Ascending aorta (tissue), 2 donors: ENCODE data around the gene ZBP1. TPM values are rescaled to one million over a fixed set of nuclear protein-coding genes. Genes with fewer than 3 reads are reported as not detected.
A peak's percentile ranks its signal among the peaks of the same experiment; 100 is the strongest.

ENCODE experiments used
- DNase-seq, 2 donors: peaks; one replicate each; pipeline ENCODE4 v3.0.0-alpha.2; 2019; ENCODE audit warnings: low spot score in 2 of 2
- H3K27ac ChIP-seq, 2 donors: fragments of 200-600 bp; sonication (generic); one replicate each; pipeline ENCODE4 v1.5.1; 2016 to 2017; ENCODE audit warnings: mild to moderate bottlenecking in 1 of 2
- H3K27me3 ChIP-seq: fragments of 200-600 bp; sonication (generic); one replicate; pipeline ENCODE4 v1.5.1; 2017
- H3K36me3 ChIP-seq, 2 donors: fragments of 200-600 bp; sonication (generic); one replicate each; pipeline ENCODE4 v1.5.1; 2016
- H3K4me1 ChIP-seq, 2 donors: fragments of 200-600 bp; sonication (generic); one replicate each; pipeline ENCODE4 v1.5.1; 2016 to 2017; ENCODE audit warnings: mild to moderate bottlenecking in 1 of 2
- H3K4me3 ChIP-seq, 2 donors: fragments of 200-600 bp; sonication (generic); one replicate each; pipeline ENCODE4 v1.5.1; 2016 to 2017; ENCODE audit warnings: mild to moderate bottlenecking in 1 of 2
- H3K9me3 ChIP-seq, 2 donors: fragments of 200-600 bp; sonication (generic); one replicate each; pipeline ENCODE4 v1.5.1; 2016
- intact Hi-C: fragments of 100-400 bp; cut with DNase I; formaldehyde crosslinking; loops from one replicate; pipeline ENCODE4 v1.15.1; 2023
- total RNA-seq: library from RNA; depleted of rRNA; stranded (reverse); fragments of >200 nt; gene quantifications from one replicate; pipeline ENCODE4 v1.1.0, GENCODE V29; 2016
- TF ChIP-seq, protein P1 (sequence below), 3 experiments: fragments of 200-600 bp in 2 of 3; fragments of 450-650 bp in 1 of 3; sonication (generic) in 2 of 3; IDR thresholded peaks; one replicate each; pipeline ENCODE4 v1.5.1; 2016 to 2019; ENCODE audit warnings: antibody characterized with exemption in 3 of 3, mild to moderate bottlenecking in 1 of 3, moderate library complexity in 1 of 3

Gene ZBP1, protein sequence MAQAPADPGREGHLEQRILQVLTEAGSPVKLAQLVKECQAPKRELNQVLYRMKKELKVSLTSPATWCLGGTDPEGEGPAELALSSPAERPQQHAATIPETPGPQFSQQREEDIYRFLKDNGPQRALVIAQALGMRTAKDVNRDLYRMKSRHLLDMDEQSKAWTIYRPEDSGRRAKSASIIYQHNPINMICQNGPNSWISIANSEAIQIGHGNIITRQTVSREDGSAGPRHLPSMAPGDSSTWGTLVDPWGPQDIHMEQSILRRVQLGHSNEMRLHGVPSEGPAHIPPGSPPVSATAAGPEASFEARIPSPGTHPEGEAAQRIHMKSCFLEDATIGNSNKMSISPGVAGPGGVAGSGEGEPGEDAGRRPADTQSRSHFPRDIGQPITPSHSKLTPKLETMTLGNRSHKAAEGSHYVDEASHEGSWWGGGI
- not detected for total RNA-seq

DNA sequence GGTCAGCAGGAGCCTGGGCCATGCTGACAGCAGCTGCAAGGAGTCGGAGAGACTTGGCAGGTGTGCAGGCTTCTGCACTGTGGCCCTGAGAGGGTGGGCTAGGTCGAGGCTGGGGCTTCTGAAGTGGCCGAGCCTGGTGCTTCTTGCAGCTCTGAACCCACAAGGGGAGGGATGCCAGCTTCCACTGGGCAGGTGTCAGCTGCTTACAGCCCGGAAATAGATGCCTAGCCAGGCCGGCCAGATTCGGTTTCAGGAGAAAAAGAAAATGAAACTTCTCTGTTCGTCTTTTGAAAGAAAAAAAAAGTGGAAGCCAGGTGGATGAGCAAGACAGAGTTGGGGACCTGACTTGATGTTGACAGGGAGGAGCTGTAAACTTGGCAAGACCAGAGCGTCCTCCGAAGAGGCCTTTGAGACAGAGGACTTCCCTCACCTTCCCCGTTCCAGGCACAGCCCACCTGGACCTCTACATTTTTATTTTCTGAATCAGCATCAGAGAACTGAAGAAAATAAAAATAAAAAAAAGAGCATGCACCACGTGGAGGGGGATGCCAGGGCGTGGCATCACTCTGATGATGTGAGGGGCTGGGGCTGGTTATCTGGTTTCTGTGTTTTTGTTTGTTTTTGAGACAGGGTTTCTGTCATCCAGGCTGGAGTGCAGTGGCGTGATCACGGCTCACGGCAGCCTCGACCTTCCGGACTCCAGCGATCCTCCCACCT lies at the start of gene ZBP1:
TSS of gene ZBP1 (minus strand) at position 153 of the 717 bp plus-strand sequence. CDS start at position 22, 131 bp downstream.
- TF ChIP-seq, protein P1, sequence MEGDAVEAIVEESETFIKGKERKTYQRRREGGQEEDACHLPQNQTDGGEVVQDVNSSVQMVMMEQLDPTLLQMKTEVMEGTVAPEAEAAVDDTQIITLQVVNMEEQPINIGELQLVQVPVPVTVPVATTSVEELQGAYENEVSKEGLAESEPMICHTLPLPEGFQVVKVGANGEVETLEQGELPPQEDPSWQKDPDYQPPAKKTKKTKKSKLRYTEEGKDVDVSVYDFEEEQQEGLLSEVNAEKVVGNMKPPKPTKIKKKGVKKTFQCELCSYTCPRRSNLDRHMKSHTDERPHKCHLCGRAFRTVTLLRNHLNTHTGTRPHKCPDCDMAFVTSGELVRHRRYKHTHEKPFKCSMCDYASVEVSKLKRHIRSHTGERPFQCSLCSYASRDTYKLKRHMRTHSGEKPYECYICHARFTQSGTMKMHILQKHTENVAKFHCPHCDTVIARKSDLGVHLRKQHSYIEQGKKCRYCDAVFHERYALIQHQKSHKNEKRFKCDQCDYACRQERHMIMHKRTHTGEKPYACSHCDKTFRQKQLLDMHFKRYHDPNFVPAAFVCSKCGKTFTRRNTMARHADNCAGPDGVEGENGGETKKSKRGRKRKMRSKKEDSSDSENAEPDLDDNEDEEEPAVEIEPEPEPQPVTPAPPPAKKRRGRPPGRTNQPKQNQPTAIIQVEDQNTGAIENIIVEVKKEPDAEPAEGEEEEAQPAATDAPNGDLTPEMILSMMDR (IDR thresholded peaks at IDR 0.05): no peak
- Histone ChIP-seq H3K27me3 (no peaks in the 10 kb centered on the region), H3K27ac (no peak within 1 kb of the TSS), H3K9me3 (peaks cover 0 to 5% of the 10 kb centered on the region in 2 donors), H3K4me1 (no peaks in the 10 kb centered on the region), H3K36me3 (no peaks in the 10 kb centered on the region), H3K4me3 (no peak within 1 kb of the TSS)
- peak in 1 of 2 donors; percentile 62 for DNase-seq
- intact Hi-C loops: no loop called here

DNA sequence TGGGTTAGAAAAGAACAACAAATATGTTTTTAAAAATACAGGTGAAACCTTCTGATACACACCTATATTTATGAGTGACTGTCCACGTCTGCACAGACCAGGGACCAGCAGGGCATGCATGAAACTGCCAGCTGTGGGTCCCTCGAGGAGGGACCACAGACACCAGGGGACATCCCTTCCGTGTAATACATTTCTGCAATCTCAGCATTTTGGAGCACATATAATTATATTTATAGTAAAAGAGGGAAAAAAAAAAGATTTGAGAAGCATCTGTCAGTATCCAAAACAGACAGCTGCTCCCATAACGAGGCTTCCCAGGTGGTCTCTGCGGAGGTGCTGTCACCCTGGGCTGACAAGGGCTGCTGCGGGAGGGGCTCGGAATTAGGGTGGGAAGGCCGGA lies 49.4 kb upstream of the ZBP1 start:
- TF ChIP-seq, protein P1 (IDR thresholded peaks at IDR 0.05): no peak
- no peaks in the 10 kb centered on the region for H3K9me3 ChIP-seq
- H3K4me1 ChIP-seq: peaks cover 13 to 74% of the 10 kb centered on the region in 2 donors
- no peaks in the 10 kb centered on the region for H3K27me3 ChIP-seq
- H3K4me3 ChIP-seq: no peak overlapping the region
- DNase-seq: no peak
- intact Hi-C loops: loop anchor here (2.0 to 10.0 kb wide), 2 partner anchors 13 to 295 kb away; no protein-coding TSS in a partner anchor
- no peak overlapping the region for H3K27ac ChIP-seq
- H3K36me3 ChIP-seq: no peaks in the 10 kb centered on the region

DNA sequence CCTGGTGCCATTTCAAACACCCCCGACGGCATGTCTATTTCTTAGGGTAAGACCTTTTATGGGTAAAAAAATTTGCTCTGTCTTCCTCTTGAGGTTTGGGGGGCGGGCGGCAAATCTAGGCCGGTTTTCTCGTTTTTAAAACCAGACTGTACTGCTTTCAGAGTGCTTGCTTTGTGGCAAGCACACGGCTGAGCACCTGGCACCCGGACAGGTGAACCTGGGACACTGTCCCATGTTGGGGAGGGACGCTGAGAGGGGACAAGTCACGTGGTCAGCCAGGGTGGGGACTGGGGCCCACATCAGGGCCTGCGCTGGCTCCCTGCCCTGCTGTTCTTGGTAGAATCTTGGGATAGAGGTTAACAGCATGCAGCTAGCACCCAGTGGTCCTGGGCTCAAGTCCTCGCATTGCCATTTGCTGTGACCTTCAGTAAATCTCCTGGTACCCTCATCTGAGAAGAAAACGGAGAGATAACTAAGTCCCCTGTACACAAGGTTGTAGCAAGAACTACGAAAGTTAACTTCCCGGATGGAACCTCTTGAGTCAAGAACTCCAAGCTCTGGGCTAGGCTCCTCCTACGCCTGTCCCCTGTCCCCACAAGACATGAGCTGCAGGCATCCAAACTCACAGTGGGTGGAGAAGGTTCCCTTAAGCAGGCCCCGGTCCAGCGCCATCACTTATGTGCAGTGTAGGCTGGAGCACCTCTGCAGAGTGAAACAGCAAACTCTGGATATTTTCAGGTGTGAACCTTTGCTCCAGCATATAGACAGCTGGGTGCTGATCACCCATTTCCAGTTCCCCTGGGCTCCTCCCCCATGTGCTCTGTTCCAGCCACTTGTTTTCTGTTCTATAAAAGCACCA lies 47.9 kb upstream of the ZBP1 start:
- Histone ChIP-seq H3K27ac (peak overlapping the region; percentile 17 to 32), H3K9me3 (no peaks in the 10 kb centered on the region), H3K27me3 (no peaks in the 10 kb centered on the region), H3K36me3 (no peaks in the 10 kb centered on the region), H3K4me1 (peaks cover 10 to 71% of the 10 kb centered on the region in 2 donors), H3K4me3 (no peak overlapping the region)
- intact Hi-C loops: loop anchor here (1.0 to 10.0 kb wide), 3 partner anchors 15 to 297 kb away; no protein-coding TSS in a partner anchor
- DNase-seq: no peak
- TF ChIP-seq, protein P1 (IDR thresholded peaks at IDR 0.05): no peak

DNA sequence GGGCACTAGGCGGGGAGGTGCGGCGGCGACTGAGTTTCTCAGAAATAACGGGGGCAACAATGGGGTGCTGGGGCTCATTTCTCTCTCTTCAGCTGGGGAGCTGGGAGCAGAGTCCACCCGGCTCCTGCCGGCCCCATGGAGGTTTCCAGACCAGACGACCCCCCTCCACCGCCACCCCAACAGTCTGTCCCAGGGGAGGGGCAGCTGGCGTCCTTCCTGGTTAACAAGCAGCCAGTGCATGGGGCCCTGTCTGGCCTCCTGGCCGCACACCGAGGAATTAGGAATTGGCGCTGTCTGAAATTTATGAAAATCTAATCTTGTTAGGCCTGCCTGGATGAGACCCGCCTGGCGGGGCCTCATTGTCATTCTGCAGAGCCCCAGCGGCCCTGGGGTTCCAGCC lies 47.2 kb upstream of the ZBP1 start:
- Histone ChIP-seq H3K36me3 (no peaks in the 10 kb centered on the region), H3K4me3 (no peak overlapping the region), H3K9me3 (no peaks in the 10 kb centered on the region), H3K27ac (peak overlapping the region; percentile 17 to 32), H3K4me1 (peaks cover 6 to 71% of the 10 kb centered on the region in 2 donors), H3K27me3 (no peaks in the 10 kb centered on the region)
- intact Hi-C loops: loop anchor here (1.0 to 10.0 kb wide), 2 partner anchors 41 to 297 kb away; no protein-coding TSS in a partner anchor
- DNase-seq: no peak
- TF ChIP-seq, protein P1 (IDR thresholded peaks at IDR 0.05): no peak

DNA sequence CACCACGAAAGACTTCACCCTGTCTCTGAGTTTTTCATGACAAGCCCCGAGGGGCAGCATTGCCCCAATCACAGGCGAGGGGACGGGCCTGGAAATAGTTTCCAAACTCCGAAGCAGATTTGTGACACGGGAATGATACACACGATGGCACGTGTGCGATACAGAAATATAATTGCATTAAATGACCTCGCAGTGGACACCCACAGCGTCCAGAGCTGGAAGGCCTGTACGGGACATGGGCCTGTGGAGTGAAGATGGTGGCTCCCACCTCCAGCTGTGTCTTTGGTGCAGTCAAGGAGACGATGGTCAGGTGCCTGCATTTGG lies 46.6 kb upstream of the ZBP1 start:
- H3K4me3 ChIP-seq: no peak overlapping the region
- DNase-seq: no peak
- peak overlapping the region; percentile 17 to 32 for H3K27ac ChIP-seq
- H3K9me3 ChIP-seq: no peaks in the 10 kb centered on the region
- intact Hi-C loops: loop anchor here (1.0 to 10.0 kb wide), 2 partner anchors 42 to 298 kb away; no protein-coding TSS in a partner anchor
- no peaks in the 10 kb centered on the region for H3K27me3 ChIP-seq
- no peaks in the 10 kb centered on the region for H3K36me3 ChIP-seq
- TF ChIP-seq, protein P1 (IDR thresholded peaks at IDR 0.05): no peak
- peaks cover 8 to 67% of the 10 kb centered on the region in 2 donors for H3K4me1 ChIP-seq
